B cell (primary cell): Measurements from ENCODE around the gene HSPA12B. TPM values are rescaled to one million over a fixed set of nuclear protein-coding genes. Genes with fewer than 3 reads are reported as not detected.

Experiments used
- ATAC-seq: fragments of 200-7000 bp; cut with Tn5 transposase; one replicate; pipeline ENCODE4 v1.10.0; 2021; ENCODE audit warnings: low read depth, mild to moderate bottlenecking, moderate number of reproducible peaks, moderate library complexity
- CTCF ChIA-PET: fragments of 350-600 bp; sonication (Branson Sonifier 250); formaldehyde crosslinking; loops from one replicate; lab custom pipeline; 2021; ENCODE audit warnings: antibody characterized with exemption, inconsistent platforms; lab: Charles Lee
- POLR2A ChIA-PET: fragments of 350-600 bp; sonication (Branson Sonifier 250); formaldehyde crosslinking; loops from one replicate; lab custom pipeline; 2021; ENCODE audit warnings: antibody characterized with exemption; lab: Charles Lee
- DNase-seq: peaks from one replicate; pipeline ENCODE4 v3.0.0; 2013
- H2AFZ ChIP-seq: 2 replicates; pipeline ENCODE4 v1.6.1; 2012; ENCODE audit warnings: mild to moderate bottlenecking, low read depth, low read length; ENCODE audit not compliant: insufficient read depth, poor library complexity, severe bottlenecking
- H3K27ac ChIP-seq, 2 donors: 1 replicate in 1 of 2; 2 replicates in 1 of 2; pipeline ENCODE4 v1.5.1; 2012 to 2013; ENCODE audit warnings: low read length in 2 of 2, mild to moderate bottlenecking in 2 of 2, moderate library complexity in 1 of 2
- H3K27me3 ChIP-seq, 4 experiments: fragments of 200-600 bp in 1 of 4; sonication (generic) in 1 of 4; replicated peaks in 1 of 4; 1 replicate in 2 of 4; 2 replicates in 2 of 4; pipeline versions ENCODE4 v1.6.1 to v1.7.0; 2013 to 2016; ENCODE audit warnings: low read length in 3 of 4, mild to moderate bottlenecking in 2 of 4, mixed read lengths in 1 of 4, moderate library complexity in 1 of 4; ENCODE audit not compliant: insufficient read depth in 4 of 4, control insufficient read depth in 3 of 4; ENCODE audit errors: control extremely low read depth in 1 of 4
- H3K36me3 ChIP-seq, 2 experiments: replicated peaks in 1 of 2; 1 replicate in 1 of 2; 2 replicates in 1 of 2; pipeline versions ENCODE4 v1.6.1 to v1.7.1; 2013; ENCODE audit warnings: low read length in 1 of 2; ENCODE audit not compliant: insufficient read depth in 2 of 2, control insufficient read depth in 1 of 2; ENCODE audit errors: control extremely low read depth in 1 of 2, extremely low read depth in 1 of 2
- H3K4me1 ChIP-seq, 2 donors: fragments of 200-600 bp in 1 of 2; sonication (generic) in 1 of 2; 1 replicate in 1 of 2; 2 replicates in 1 of 2; pipeline versions ENCODE4 v1.5.1 to v1.6.1; 2013 to 2017; ENCODE audit warnings: low read length in 2 of 2; ENCODE audit not compliant: control insufficient read depth in 2 of 2, insufficient read depth in 2 of 2
- H3K4me2 ChIP-seq: replicated peaks from 2 replicates; pipeline ENCODE3; 2012; ENCODE audit warnings: mild to moderate bottlenecking, low read depth, low read length; ENCODE audit not compliant: poor library complexity, severe bottlenecking
- H3K4me3 ChIP-seq, 5 experiments: fragments of 200-600 bp in 1 of 5; sonication (generic) in 1 of 5; 1 replicate in 3 of 5; 2 replicates in 2 of 5; pipeline versions ENCODE4 v1.5.1 to v1.7.0; 2011 to 2016; ENCODE audit warnings: low read length in 4 of 5, mild to moderate bottlenecking in 4 of 5, low read depth in 2 of 5, control low read depth in 1 of 5, moderate library complexity in 1 of 5; ENCODE audit not compliant: insufficient read depth in 1 of 5; ENCODE audit errors: control extremely low read depth in 1 of 5, extremely low read depth in 1 of 5
- H3K79me2 ChIP-seq: fragments of 200-600 bp; sonication (generic); one replicate; pipeline ENCODE4 v1.6.0; 2016; ENCODE audit warnings: low read length; ENCODE audit not compliant: control insufficient read depth, insufficient read depth
- H3K9ac ChIP-seq: fragments of 200-600 bp; sonication (generic); 2 replicates; pipeline ENCODE4 v1.6.1; 2017; ENCODE audit warnings: mild to moderate bottlenecking, low read length, moderate library complexity
- H3K9me3 ChIP-seq, 3 donors: one replicate each; pipeline versions ENCODE4 v1.6.1 to v1.7.1; 2013; ENCODE audit warnings: low read length in 2 of 3; ENCODE audit not compliant: control insufficient read depth in 2 of 3, insufficient read depth in 1 of 3; ENCODE audit errors: control extremely low read depth in 1 of 3
- H4K20me1 ChIP-seq: 2 replicates; pipeline ENCODE4 v1.6.0; 2012; ENCODE audit warnings: mild to moderate bottlenecking, low read length; ENCODE audit not compliant: insufficient read depth, control insufficient read depth, poor library complexity, severe bottlenecking
- H3K27ac Mint-ChIP-seq: one replicate; pipeline ENCODE4 v1.8.0; 2021; ENCODE audit warnings: mixed read lengths
- H3K27me3 Mint-ChIP-seq: one replicate; pipeline ENCODE4 v1.8.0; 2021; ENCODE audit warnings: mixed read lengths
- H3K4me1 Mint-ChIP-seq: one replicate; pipeline ENCODE4 v1.8.0; 2021; ENCODE audit warnings: mixed read lengths
- H3K4me3 Mint-ChIP-seq: one replicate; pipeline ENCODE4 v1.8.0; 2021; ENCODE audit warnings: mixed read lengths
- H3K9me3 Mint-ChIP-seq: one replicate; pipeline ENCODE4 v1.8.0; 2022; ENCODE audit warnings: mixed read lengths; ENCODE audit not compliant: insufficient read depth
- EZH2 ChIP-seq: IDR thresholded peaks from 2 replicates; pipeline ENCODE4 v1.6.1; 2012; ENCODE audit warnings: borderline replicate concordance, low read depth, mild to moderate bottlenecking, moderate library complexity, low read length; ENCODE audit not compliant: insufficient read depth, poor library complexity, severe bottlenecking
- WGBS: methylation state at CpG from one replicate; pipeline ENCODE4 v1.1.5; 2013; ENCODE audit warnings: missing lambda C conversion rate; ENCODE audit not compliant: insufficient coverage; 5-methylcytosine and 5-hydroxymethylcytosine counted together
- intact Hi-C: fragments of 100-400 bp; cut with micrococcal nuclease; formaldehyde crosslinking; loops from one replicate; pipeline ENCODE4 v1.10.0; 2022
- polyA plus RNA-seq: library from polyadenylated mRNA; depleted of rRNA; stranded (reverse); fragments of >200 nt; gene quantifications from 2 replicates; pipeline ENCODE4 v1.2.3, GENCODE V29; 2012
- total RNA-seq, 2 donors: library from RNA; stranded (reverse); fragments of 120-200 nt in 1 of 2; gene quantifications; 1 replicate in 1 of 2; 2 replicates in 1 of 2; pipeline versions ENCODE4 v1.2.3 to v1.2.4, GENCODE V29; 2013 to 2022
- TF ChIP-seq, protein P1 (sequence below): fragments of 200-600 bp; IDR thresholded peaks from one replicate; pipeline ENCODE4 v1.8.0; 2022; ENCODE audit warnings: antibody characterized with exemption, mild to moderate bottlenecking

HSPA12B gene
- total and polyA plus RNA-seq, 2 donors (not counting 1 experiment from before 2014, with no cell fraction given), result not detected

DNA sequence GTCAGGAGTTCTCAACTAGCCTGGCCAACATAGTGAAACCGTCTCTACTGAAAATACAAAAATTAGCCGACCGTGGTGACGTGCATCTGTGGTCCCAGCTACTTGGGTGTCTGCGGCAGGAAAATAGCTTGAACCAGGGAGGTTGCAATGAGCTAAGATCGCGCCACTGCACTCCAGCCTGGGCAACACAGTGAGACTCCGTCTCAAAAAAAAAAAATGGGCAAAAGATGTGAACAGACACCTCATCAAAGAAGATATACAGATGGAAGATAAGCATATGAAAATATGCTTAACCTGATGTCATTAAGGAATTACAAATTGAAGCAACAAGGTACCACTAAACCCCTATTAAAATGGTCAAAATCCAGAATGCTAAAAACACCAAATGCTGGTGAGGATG lies 9.2 kb upstream of the HSPA12B start:
- no peak overlapping the region for H3K9ac ChIP-seq
- H3K27ac ChIP-seq, result no peak overlapping the region
- H3K4me2 ChIP-seq, result no peak overlapping the region
- DNase-seq (no peak), ATAC-seq (no peak)
- TF ChIP-seq, protein P1, sequence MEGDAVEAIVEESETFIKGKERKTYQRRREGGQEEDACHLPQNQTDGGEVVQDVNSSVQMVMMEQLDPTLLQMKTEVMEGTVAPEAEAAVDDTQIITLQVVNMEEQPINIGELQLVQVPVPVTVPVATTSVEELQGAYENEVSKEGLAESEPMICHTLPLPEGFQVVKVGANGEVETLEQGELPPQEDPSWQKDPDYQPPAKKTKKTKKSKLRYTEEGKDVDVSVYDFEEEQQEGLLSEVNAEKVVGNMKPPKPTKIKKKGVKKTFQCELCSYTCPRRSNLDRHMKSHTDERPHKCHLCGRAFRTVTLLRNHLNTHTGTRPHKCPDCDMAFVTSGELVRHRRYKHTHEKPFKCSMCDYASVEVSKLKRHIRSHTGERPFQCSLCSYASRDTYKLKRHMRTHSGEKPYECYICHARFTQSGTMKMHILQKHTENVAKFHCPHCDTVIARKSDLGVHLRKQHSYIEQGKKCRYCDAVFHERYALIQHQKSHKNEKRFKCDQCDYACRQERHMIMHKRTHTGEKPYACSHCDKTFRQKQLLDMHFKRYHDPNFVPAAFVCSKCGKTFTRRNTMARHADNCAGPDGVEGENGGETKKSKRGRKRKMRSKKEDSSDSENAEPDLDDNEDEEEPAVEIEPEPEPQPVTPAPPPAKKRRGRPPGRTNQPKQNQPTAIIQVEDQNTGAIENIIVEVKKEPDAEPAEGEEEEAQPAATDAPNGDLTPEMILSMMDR, result no peak
- TF ChIP-seq EZH2, result no peak
- H4K20me1 ChIP-seq, result no peaks in the 10 kb centered on the region
- Mint-ChIP-seq H3K9me3 (no peaks in the 10 kb centered on the region), H3K27me3 (peaks cover 46% of the 10 kb centered on the region), H3K4me3 (no peak overlapping the region), H3K27ac (no peak overlapping the region), H3K4me1 (no peaks in the 10 kb centered on the region)
- H2AFZ ChIP-seq, result no peak overlapping the region
- no peak overlapping the region for H3K4me3 ChIP-seq
- 79% methylated on average over 7 of the region's 8 CpGs for WGBS
- H3K4me1 ChIP-seq, result no peaks in the 10 kb centered on the region
- H3K9me3 ChIP-seq, result peaks cover 0 to 1% (median 0%) of the 10 kb centered on the region in 3 donors
- CTCF ChIA-PET, result interaction anchor here (1.3 kb wide), 1 partner anchor 13 kb away, joined by 3 read pairs; no protein-coding TSS in a partner anchor
- no peaks in the 10 kb centered on the region for H3K36me3 ChIP-seq
- POLR2A ChIA-PET, result no interaction called here
- intact Hi-C loops, result no loop called here
- H3K27me3 ChIP-seq, result peaks cover 0 to 17% (median 1%) of the 10 kb centered on the region in 4 experiments
- no peaks in the 10 kb centered on the region for H3K79me2 ChIP-seq

- intact Hi-C loops, result no loop called here
- H3K9me3 ChIP-seq, result peaks cover 0 to 1% (median 0%) of the 10 kb centered on the region in 3 donors
- ATAC-seq (no peak), DNase-seq (no peak)
- Mint-ChIP-seq H3K27me3 (peaks cover 49% of the 10 kb centered on the region), H3K4me1 (no peaks in the 10 kb centered on the region), H3K9me3 (no peaks in the 10 kb centered on the region), H3K27ac (no peak overlapping the region), H3K4me3 (no peak overlapping the region)
- no peak overlapping the region for H3K4me2 ChIP-seq
- 84% methylated on average over 2 of the region's 4 CpGs for WGBS
- no peak for TF ChIP-seq EZH2
- TF ChIP-seq, protein P1, result no peak
- H3K79me2 ChIP-seq, result no peaks in the 10 kb centered on the region
- no peak overlapping the region for H3K4me3 ChIP-seq
- H3K27me3 ChIP-seq, result peaks cover 0 to 21% (median 1%) of the 10 kb centered on the region in 4 experiments
- H3K9ac ChIP-seq, result no peak overlapping the region
- H3K4me1 ChIP-seq, result no peaks in the 10 kb centered on the region
- no peak overlapping the region for H2AFZ ChIP-seq
- ChIA-PET CTCF (interaction anchor here (1.3 kb wide), 1 partner anchor 14 kb away, joined by 3 read pairs; no protein-coding TSS in a partner anchor), POLR2A (interaction anchor here (0.7 kb wide), 1 partner anchor 1491 kb away, joined by 4 read pairs; no protein-coding TSS in a partner anchor)
- H3K27ac ChIP-seq, result no peak overlapping the region
- no peaks in the 10 kb centered on the region for H4K20me1 ChIP-seq
- H3K36me3 ChIP-seq, result no peaks in the 10 kb centered on the region
Measured at GRCh38 chr20:3724356-3724755, 8.1 kb upstream of the HSPA12B start.
